ENCODE data around the gene SYNJ1.

GRCh38 chr21:32587120-32587519, 140.7 kb downstream of the SYNJ1 start:
- no peak for TF ChIP-seq POLR2AphosphoS5 (IDR thresholded peaks at IDR 0.05; ENCODE audit: low read depth, low read length)
- TF ChIP-seq TAF1 (IDR thresholded peaks at IDR 0.05; ENCODE audit: borderline replicate concordance, insufficient read depth, low read length), result no peak
- TF ChIP-seq SIN3A (IDR thresholded peaks at IDR 0.05; ENCODE audit: borderline replicate concordance, insufficient read depth, low read length), result no peak

All from PFSK-1 (cell line).